Neural progenitor cell (in vitro differentiated cells): Measurements from ENCODE around the gene SEMA3D. TPM values are rescaled to one million over a fixed set of nuclear protein-coding genes. Genes with fewer than 3 reads are reported as not detected.

Experiments used
- DNase-seq: peaks from one replicate; pipeline ENCODE4 v3.0.0-alpha.2; 2016; ENCODE audit warnings: low spot score
- H2AFZ ChIP-seq: fragments of 200-600 bp; sonication (generic); replicated peaks from 2 replicates; pipeline ENCODE4 v1.6.1; 2016; ENCODE audit warnings: antibody characterized with exemption
- H3F3A ChIP-seq: fragments of 200-600 bp; sonication (generic); 2 replicates; pipeline ENCODE4 v1.6.1; 2016; ENCODE audit warnings: antibody characterized with exemption, low read depth
- H3K27ac ChIP-seq: fragments of 200-600 bp; sonication (generic); 2 replicates; pipeline ENCODE4 v1.5.1; 2016; ENCODE audit warnings: mild to moderate bottlenecking
- H3K27me3 ChIP-seq: fragments of 200-600 bp; sonication (generic); 2 replicates; pipeline ENCODE4 v1.6.1; 2016; ENCODE audit warnings: mild to moderate bottlenecking, moderate library complexity
- H3K36me3 ChIP-seq: fragments of 200-600 bp; sonication (generic); 2 replicates; pipeline ENCODE4 v1.5.1; 2016
- H3K4me1 ChIP-seq: fragments of 200-600 bp; sonication (generic); 2 replicates; pipeline ENCODE4 v1.6.1; 2016; ENCODE audit warnings: mixed run types
- H3K4me2 ChIP-seq: fragments of 200-600 bp; sonication (generic); 2 replicates; pipeline ENCODE4 v1.6.1; 2016
- H3K4me3 ChIP-seq: fragments of 200-600 bp; sonication (generic); 2 replicates; pipeline ENCODE4 v1.5.1; 2016
- H3K79me2 ChIP-seq: fragments of 200-600 bp; sonication (generic); 2 replicates; pipeline ENCODE4 v1.6.1; 2016; ENCODE audit warnings: low read depth
- H3K9ac ChIP-seq: fragments of 200-600 bp; sonication (generic); 2 replicates; pipeline ENCODE4 v1.6.1; 2016
- H3K9me3 ChIP-seq: fragments of 200-600 bp; sonication (generic); 2 replicates; pipeline ENCODE4 v1.5.1; 2016; ENCODE audit warnings: low read depth
- H4K20me1 ChIP-seq: fragments of 200-600 bp; sonication (generic); 2 replicates; pipeline ENCODE4 v1.6.1; 2016; ENCODE audit warnings: low read depth
- H3K27ac Mint-ChIP-seq: 3 replicates; pipeline ENCODE4 v1.8.0; 2021; ENCODE audit warnings: mixed read lengths
- H3K27me3 Mint-ChIP-seq: 2 replicates; pipeline ENCODE4 v1.8.0; 2022; ENCODE audit warnings: low read depth, mild to moderate bottlenecking, inconsistent platforms, moderate library complexity, mixed read lengths; ENCODE audit not compliant: insufficient read depth
- H3K36me3 Mint-ChIP-seq: 3 replicates; pipeline ENCODE4 v1.8.0; 2021; ENCODE audit warnings: mixed read lengths
- H3K4me1 Mint-ChIP-seq: 3 replicates; pipeline ENCODE4 v1.8.0; 2021; ENCODE audit warnings: mixed read lengths
- H3K4me3 Mint-ChIP-seq: 3 replicates; pipeline ENCODE4 v1.8.0; 2021; ENCODE audit warnings: mild to moderate bottlenecking, moderate library complexity, mixed read lengths
- H3K9me3 Mint-ChIP-seq: 3 replicates; pipeline ENCODE4 v1.8.0; 2020; ENCODE audit warnings: mixed read lengths
- CTCF ChIP-seq: fragments of 200-600 bp; sonication (generic); IDR thresholded peaks from 2 replicates; pipeline ENCODE4 v1.5.1; 2017; ENCODE audit warnings: antibody characterized with exemption, mild to moderate bottlenecking
- EZH2 ChIP-seq: fragments of 200-600 bp; sonication (generic); IDR thresholded peaks from 2 replicates; pipeline ENCODE4 v1.6.1; 2017; ENCODE audit warnings: antibody characterized with exemption, mild to moderate bottlenecking, moderate library complexity
- EZH2phosphoT487 ChIP-seq: fragments of 200-600 bp; sonication (generic); IDR thresholded peaks from 2 replicates; pipeline ENCODE4 v1.6.1; 2017; ENCODE audit warnings: antibody characterized with exemption
- total RNA-seq: library from RNA; depleted of rRNA; stranded (reverse); fragments of >200 nt; gene quantifications from 2 replicates; pipeline ENCODE4 v1.2.3, GENCODE V29; 2015; ENCODE audit warnings: low replicate concordance

SEMA3D gene
- total RNA-seq, 1 donor from 2014 or later: 0.99 TPM

GRCh38 chr7:85055196-85055595 is 131.7 kb downstream of the SEMA3D start:
- no peak overlapping the region for H2AFZ ChIP-seq
- H3K9me3 Mint-ChIP-seq: peaks cover 4% of the 10 kb centered on the region

GRCh38 chr7:85054306-85054705 is 132.6 kb downstream of the SEMA3D start:
- TF ChIP-seq CTCF (no peak), EZH2phosphoT487 (no peak), EZH2 (no peak)
- peak overlapping the region; percentile 97 for H3K27ac Mint-ChIP-seq
- no peaks in the 10 kb centered on the region for H3K36me3 ChIP-seq
- peak overlapping the region; percentile 64 for H3K4me2 ChIP-seq
- H3K9me3 ChIP-seq: no peaks in the 10 kb centered on the region
- peaks cover 29% of the 10 kb centered on the region for H3K4me1 ChIP-seq
- no peak overlapping the region for H2AFZ ChIP-seq
- H3K79me2 ChIP-seq: no peaks in the 10 kb centered on the region
- H3F3A ChIP-seq: no peaks in the 10 kb centered on the region
- H3K27ac ChIP-seq: peak overlapping the region; percentile 54
- H3K27me3 Mint-ChIP-seq: no peaks in the 10 kb centered on the region
- peak overlapping the region; percentile 18 for H3K4me3 ChIP-seq
- no peaks in the 10 kb centered on the region for H4K20me1 ChIP-seq
- peak; percentile 72 for DNase-seq
- H3K9ac ChIP-seq: no peak overlapping the region
- no peak overlapping the region for H3K4me3 Mint-ChIP-seq
- peaks cover 12% of the 10 kb centered on the region for H3K36me3 Mint-ChIP-seq
- H3K4me1 Mint-ChIP-seq: peaks cover 42% of the 10 kb centered on the region
- peaks cover 4% of the 10 kb centered on the region for H3K9me3 Mint-ChIP-seq
- no peaks in the 10 kb centered on the region for H3K27me3 ChIP-seq

More at GRCh38 chr7:85055196-85055595, 131.7 kb downstream of the SEMA3D start:
- H3F3A ChIP-seq: no peaks in the 10 kb centered on the region
- DNase-seq: no peak
- H3K4me1 ChIP-seq: peaks cover 26% of the 10 kb centered on the region
- no peak overlapping the region for H3K9ac ChIP-seq
- H3K36me3 ChIP-seq: no peaks in the 10 kb centered on the region
- Mint-ChIP-seq H3K4me3 (no peak overlapping the region), H3K4me1 (peaks cover 37% of the 10 kb centered on the region), H3K36me3 (peaks cover 12% of the 10 kb centered on the region), H3K27ac (peak overlapping the region; percentile 51), H3K27me3 (no peaks in the 10 kb centered on the region)
- no peaks in the 10 kb centered on the region for H3K9me3 ChIP-seq
- no peak for TF ChIP-seq EZH2phosphoT487
- no peak for TF ChIP-seq EZH2
- peak overlapping the region; percentile 64 for H3K4me2 ChIP-seq
- no peaks in the 10 kb centered on the region for H4K20me1 ChIP-seq
- H3K4me3 ChIP-seq: no peak overlapping the region
- no peaks in the 10 kb centered on the region for H3K79me2 ChIP-seq
- peak overlapping the region; percentile 54 for H3K27ac ChIP-seq
- no peaks in the 10 kb centered on the region for H3K27me3 ChIP-seq

GRCh38 chr7:85052894-85053293 is 134.0 kb downstream of the SEMA3D start:
- DNase-seq: no peak
- Histone ChIP-seq H4K20me1 (no peaks in the 10 kb centered on the region), H3K27me3 (no peaks in the 10 kb centered on the region), H2AFZ (no peak overlapping the region), H3K9ac (no peak overlapping the region), H3K9me3 (no peaks in the 10 kb centered on the region), H3K4me1 (peaks cover 29% of the 10 kb centered on the region), H3K36me3 (no peaks in the 10 kb centered on the region), H3K79me2 (no peaks in the 10 kb centered on the region), H3F3A (no peaks in the 10 kb centered on the region), H3K4me3 (no peak overlapping the region), H3K4me2 (no peak overlapping the region), H3K27ac (no peak overlapping the region)
- H3K4me3 Mint-ChIP-seq: no peak overlapping the region
- H3K36me3 Mint-ChIP-seq: peaks cover 12% of the 10 kb centered on the region
- peak overlapping the region; percentile 96 for H3K27ac Mint-ChIP-seq
- H3K9me3 Mint-ChIP-seq: peaks cover 4% of the 10 kb centered on the region
- TF ChIP-seq CTCF (no peak), EZH2phosphoT487 (no peak), EZH2 (no peak)
- no peaks in the 10 kb centered on the region for H3K27me3 Mint-ChIP-seq
- peaks cover 42% of the 10 kb centered on the region for H3K4me1 Mint-ChIP-seq

- Histone ChIP-seq H3K9me3 (no peaks in the 10 kb centered on the region), H3K79me2 (no peaks in the 10 kb centered on the region), H3K4me3 (no peak overlapping the region), H3K27ac (no peak overlapping the region), H2AFZ (no peak overlapping the region), H3F3A (no peaks in the 10 kb centered on the region), H3K9ac (no peak overlapping the region), H3K36me3 (no peaks in the 10 kb centered on the region), H4K20me1 (no peaks in the 10 kb centered on the region), H3K4me2 (no peak overlapping the region), H3K4me1 (peaks cover 29% of the 10 kb centered on the region), H3K27me3 (no peaks in the 10 kb centered on the region)
- Mint-ChIP-seq H3K9me3 (peaks cover 4% of the 10 kb centered on the region), H3K27ac (peak overlapping the region; percentile 6), H3K4me3 (no peak overlapping the region), H3K27me3 (no peaks in the 10 kb centered on the region), H3K4me1 (peaks cover 42% of the 10 kb centered on the region), H3K36me3 (peaks cover 11% of the 10 kb centered on the region)
- TF ChIP-seq EZH2: no peak
- no peak for DNase-seq
Measured at GRCh38 chr7:85052056-85052737, 134.7 kb downstream of the SEMA3D start.
